MCF 10A (cell line): Measurements from ENCODE around the gene SETBP1. TPM values are rescaled to one million over a fixed set of nuclear protein-coding genes. Genes with fewer than 3 reads are reported as not detected.

Source experiments
- BruUV-seq: library from RNA; stranded (reverse); fragments of 400-500 nt; replicated peaks from 2 replicates; lab custom pipeline; 2021; lab: Mats Ljungman, UMichigan
- CTCF ChIA-PET: fragments of 300-600 bp; sonication (Branson Sonifier 250); formaldehyde crosslinking; extraction: SDS; loops from one replicate; lab custom pipeline; 2021; ENCODE audit warnings: antibody characterized with exemption, inconsistent platforms; lab: Yijun Ruan, JAX
- POLR2A ChIA-PET: fragments of 300-600, 350-650 bp; sonication (Branson Sonifier 250); formaldehyde crosslinking; extraction: SDS; loops from one replicate; lab custom pipeline; 2020; ENCODE audit warnings: antibody characterized with exemption, inconsistent platforms; lab: Yijun Ruan, JAX
- DNase-seq: peaks from one replicate; pipeline ENCODE4 v3.0.0-alpha.2; 2018; ENCODE audit not compliant: unreplicated experiment
- H3K27ac Mint-ChIP-seq: one replicate; pipeline ENCODE4 v1.8.0; 2022; ENCODE audit warnings: mild to moderate bottlenecking, low read depth, mixed read lengths; ENCODE audit not compliant: unreplicated experiment
- H3K27me3 Mint-ChIP-seq: one replicate; pipeline ENCODE4 v1.8.0; 2022; ENCODE audit warnings: mixed read lengths; ENCODE audit not compliant: insufficient read depth, unreplicated experiment
- H3K36me3 Mint-ChIP-seq: one replicate; pipeline ENCODE4 v1.8.0; 2022; ENCODE audit warnings: mild to moderate bottlenecking, moderate library complexity, mixed read lengths; ENCODE audit not compliant: insufficient read depth, unreplicated experiment
- H3K4me1 Mint-ChIP-seq: one replicate; pipeline ENCODE4 v1.8.0; 2022; ENCODE audit warnings: mixed read lengths; ENCODE audit not compliant: insufficient read depth, unreplicated experiment
- H3K4me3 Mint-ChIP-seq: one replicate; pipeline ENCODE4 v1.8.0; 2022; ENCODE audit warnings: mild to moderate bottlenecking, moderate library complexity, mixed read lengths; ENCODE audit not compliant: unreplicated experiment
- H3K9me3 Mint-ChIP-seq: one replicate; pipeline ENCODE4 v1.8.0; 2022; ENCODE audit warnings: mixed read lengths; ENCODE audit not compliant: unreplicated experiment
- intact Hi-C: fragments of 100-400 bp; cut with micrococcal nuclease; formaldehyde crosslinking; loops from 2 replicates; pipeline ENCODE4 v1.14.1; 2022
- total RNA-seq: library from RNA; stranded (reverse); gene quantifications from 2 replicates; pipeline ENCODE4 v1.2.3, GENCODE V29; 2022
- TF ChIP-seq, protein P1 (sequence below): fragments of 200-600 bp; IDR thresholded peaks from one replicate; pipeline ENCODE4 v1.8.0; 2022; ENCODE audit warnings: antibody characterized with exemption, mild to moderate bottlenecking; ENCODE audit not compliant: unreplicated experiment

SETBP1 gene
- total RNA-seq, 1 experiment from 2014 or later, result 4.8 TPM

DNA sequence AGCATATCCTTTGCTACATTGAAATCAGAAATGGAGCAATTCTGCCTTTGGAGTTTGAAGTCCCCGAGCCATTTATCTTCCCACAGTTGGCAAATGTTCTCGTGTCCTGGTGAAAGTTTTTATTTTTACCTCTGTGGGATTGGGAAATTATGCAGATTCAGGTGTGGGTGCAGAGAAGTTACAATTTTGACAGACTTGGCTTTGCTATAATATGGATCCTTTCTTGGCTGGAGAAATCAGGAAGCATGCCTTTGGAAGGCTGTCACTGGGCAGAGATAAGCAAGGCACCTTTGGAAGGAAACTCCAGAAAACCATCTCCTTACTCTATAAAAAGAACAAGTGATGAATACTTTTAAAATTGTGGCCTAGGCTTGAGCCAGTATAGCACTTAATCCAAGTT lies 278.3 kb downstream of the SETBP1 start:
- H3K36me3 Mint-ChIP-seq, result no peaks in the 10 kb centered on the region
- intact Hi-C loops, result no loop called here

DNA sequence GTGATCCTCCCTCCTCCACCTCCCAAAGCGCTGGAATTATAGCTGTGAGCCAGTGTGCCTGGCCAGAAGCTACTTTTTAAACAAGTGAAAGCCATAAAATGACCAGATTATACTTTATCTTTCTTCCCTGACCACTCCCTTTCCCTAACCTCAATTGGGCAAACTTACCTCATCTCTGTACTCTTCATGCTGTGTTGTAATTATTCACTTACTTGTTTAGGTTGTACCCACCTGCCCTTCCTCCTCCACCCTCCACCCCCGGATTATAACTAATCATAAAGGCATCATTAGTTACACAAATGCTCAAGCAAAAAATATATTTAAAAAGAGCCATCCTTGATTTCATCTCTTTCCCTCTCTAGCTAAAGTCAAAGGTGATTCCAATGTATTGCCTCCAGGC lies 279.9 kb downstream of the SETBP1 start:
- no peaks in the 10 kb centered on the region for H3K9me3 Mint-ChIP-seq
- TF ChIP-seq, protein P1, sequence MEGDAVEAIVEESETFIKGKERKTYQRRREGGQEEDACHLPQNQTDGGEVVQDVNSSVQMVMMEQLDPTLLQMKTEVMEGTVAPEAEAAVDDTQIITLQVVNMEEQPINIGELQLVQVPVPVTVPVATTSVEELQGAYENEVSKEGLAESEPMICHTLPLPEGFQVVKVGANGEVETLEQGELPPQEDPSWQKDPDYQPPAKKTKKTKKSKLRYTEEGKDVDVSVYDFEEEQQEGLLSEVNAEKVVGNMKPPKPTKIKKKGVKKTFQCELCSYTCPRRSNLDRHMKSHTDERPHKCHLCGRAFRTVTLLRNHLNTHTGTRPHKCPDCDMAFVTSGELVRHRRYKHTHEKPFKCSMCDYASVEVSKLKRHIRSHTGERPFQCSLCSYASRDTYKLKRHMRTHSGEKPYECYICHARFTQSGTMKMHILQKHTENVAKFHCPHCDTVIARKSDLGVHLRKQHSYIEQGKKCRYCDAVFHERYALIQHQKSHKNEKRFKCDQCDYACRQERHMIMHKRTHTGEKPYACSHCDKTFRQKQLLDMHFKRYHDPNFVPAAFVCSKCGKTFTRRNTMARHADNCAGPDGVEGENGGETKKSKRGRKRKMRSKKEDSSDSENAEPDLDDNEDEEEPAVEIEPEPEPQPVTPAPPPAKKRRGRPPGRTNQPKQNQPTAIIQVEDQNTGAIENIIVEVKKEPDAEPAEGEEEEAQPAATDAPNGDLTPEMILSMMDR, result no peak
- H3K36me3 Mint-ChIP-seq, result no peaks in the 10 kb centered on the region
- CTCF ChIA-PET, result no interaction called here
- no peak overlapping the region for H3K4me3 Mint-ChIP-seq
- no peak overlapping the region for H3K27ac Mint-ChIP-seq
- BruUV-seq, result no TSS peak
- POLR2A ChIA-PET, result interaction anchor here (1.0 kb wide), 1 partner anchor 13 kb away, joined by 3 read pairs; no protein-coding TSS in a partner anchor
- no peaks in the 10 kb centered on the region for H3K27me3 Mint-ChIP-seq
- no peak for DNase-seq
- intact Hi-C loops, result no loop called here
- peaks cover 19% of the 10 kb centered on the region for H3K4me1 Mint-ChIP-seq

More for the DNA sequence above, 278.3 kb downstream of the SETBP1 start:
- Mint-ChIP-seq H3K4me3 (no peak overlapping the region), H3K4me1 (peaks cover 19% of the 10 kb centered on the region), H3K9me3 (no peaks in the 10 kb centered on the region), H3K27ac (no peak overlapping the region), H3K27me3 (no peaks in the 10 kb centered on the region)
- POLR2A ChIA-PET, result no interaction called here
- DNase-seq, result no peak
- TF ChIP-seq, protein P1, result no peak
- CTCF ChIA-PET, result interaction anchor here (1.0 kb wide), 1 partner anchor 8 kb away, joined by 3 read pairs; no protein-coding TSS in a partner anchor
- BruUV-seq, result no TSS peak

DNA sequence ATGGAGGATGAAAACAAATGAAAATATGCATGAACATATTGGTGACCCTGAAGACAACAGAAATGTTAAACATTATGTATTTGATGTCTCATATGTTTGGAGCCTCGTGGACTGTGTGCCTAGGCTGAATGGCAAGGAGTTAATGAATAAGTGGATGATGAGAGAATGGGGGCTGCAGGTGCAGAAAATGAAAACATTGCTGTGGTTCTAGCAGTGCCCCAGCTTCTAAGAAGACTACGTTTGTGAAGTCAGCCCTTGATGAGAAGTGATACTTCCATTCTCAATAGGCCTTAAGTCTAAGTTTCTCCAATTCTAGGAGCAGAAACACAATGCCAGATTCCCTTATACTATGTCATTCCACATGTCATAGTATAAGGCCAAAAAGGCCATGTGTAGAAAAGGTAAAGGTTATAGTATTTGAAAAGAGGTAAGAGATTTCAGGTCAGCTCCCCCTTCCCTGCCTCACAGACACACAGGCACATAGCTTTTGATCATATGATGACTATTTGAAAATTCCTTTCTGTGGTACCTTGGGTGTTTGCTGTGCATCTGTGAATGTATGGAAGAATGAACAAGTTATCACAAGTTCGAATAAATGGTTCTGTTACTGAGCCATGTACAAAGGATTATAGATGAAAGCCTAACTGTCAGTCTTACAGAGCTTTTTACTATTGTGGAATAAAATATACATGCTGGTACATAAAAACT lies 280.8 kb downstream of the SETBP1 start:
- CTCF ChIA-PET, result no interaction called here
- DNase-seq, result no peak
- no peaks in the 10 kb centered on the region for H3K36me3 Mint-ChIP-seq

GRCh38 chr18:44967599-44967998 lies 286.9 kb downstream of the SETBP1 start:
- Mint-ChIP-seq H3K36me3 (no peaks in the 10 kb centered on the region), H3K27me3 (no peaks in the 10 kb centered on the region), H3K4me3 (no peak overlapping the region), H3K4me1 (no peaks in the 10 kb centered on the region), H3K27ac (no peak overlapping the region), H3K9me3 (no peaks in the 10 kb centered on the region)
- ChIA-PET CTCF (interaction anchor here (1.9 kb wide), 1 partner anchor 10 kb away, joined by 4 read pairs; no protein-coding TSS in a partner anchor), POLR2A (no interaction called here)
- DNase-seq, result no peak
- intact Hi-C loops, result no loop called here
- no TSS peak for BruUV-seq
- TF ChIP-seq, protein P1, result no peak

More for the DNA sequence above, 280.8 kb downstream of the SETBP1 start:
- Mint-ChIP-seq H3K4me1 (peaks cover 19% of the 10 kb centered on the region), H3K27ac (no peak overlapping the region), H3K4me3 (no peak overlapping the region), H3K27me3 (no peaks in the 10 kb centered on the region), H3K9me3 (no peaks in the 10 kb centered on the region)
- POLR2A ChIA-PET, result interaction anchor here (1.0 kb wide), 1 partner anchor 12 kb away, joined by 3 read pairs; no protein-coding TSS in a partner anchor
- no TSS peak for BruUV-seq
- TF ChIP-seq, protein P1, result no peak
- intact Hi-C loops, result no loop called here
